GM12874 (cell line): ENCODE measurements around the gene CIB1.

Source experiments
- TF ChIP-seq, protein P1 (sequence below): IDR thresholded peaks from 2 replicates; pipeline ENCODE4 v1.5.1; 2011; ENCODE audit warnings: low read depth, mild to moderate bottlenecking, control low read depth, low read length, moderate library complexity; ENCODE audit not compliant: insufficient read depth

CIB1 gene

DNA sequence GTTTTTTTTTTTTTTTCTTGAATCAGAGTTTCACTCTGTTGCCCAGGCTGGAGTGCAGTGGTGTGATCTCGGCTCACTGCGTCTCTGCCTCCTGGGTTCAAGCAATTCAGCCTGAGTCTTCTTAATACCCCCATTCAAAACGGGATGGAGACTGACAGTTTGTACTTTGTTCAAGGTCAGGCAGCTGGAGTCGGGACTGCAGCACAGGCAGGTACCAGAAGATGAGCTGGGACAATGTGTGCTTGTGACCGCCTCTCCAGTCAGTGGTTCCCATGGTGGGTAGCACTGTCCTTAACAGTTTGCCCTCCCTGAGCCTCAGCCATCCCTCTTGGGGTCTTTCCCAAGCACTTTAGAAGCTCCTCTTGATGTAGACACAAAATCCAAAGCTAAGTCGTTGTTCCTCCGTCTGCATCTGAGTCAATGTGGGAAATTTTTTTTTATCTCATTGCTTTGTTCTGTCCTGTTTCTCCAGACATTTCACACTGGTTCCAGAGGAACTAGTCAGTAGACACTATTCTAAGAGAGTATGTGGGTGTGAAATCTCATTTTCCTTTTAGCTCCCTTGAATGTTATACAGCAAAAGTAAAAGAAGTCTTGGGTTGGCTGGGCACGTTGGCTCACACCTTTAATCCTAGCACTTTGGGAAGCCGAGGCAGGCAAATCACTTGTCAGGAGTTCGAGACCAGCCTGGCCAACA, 10.3 kb upstream of the CIB1 start:
- TF ChIP-seq, protein P1, sequence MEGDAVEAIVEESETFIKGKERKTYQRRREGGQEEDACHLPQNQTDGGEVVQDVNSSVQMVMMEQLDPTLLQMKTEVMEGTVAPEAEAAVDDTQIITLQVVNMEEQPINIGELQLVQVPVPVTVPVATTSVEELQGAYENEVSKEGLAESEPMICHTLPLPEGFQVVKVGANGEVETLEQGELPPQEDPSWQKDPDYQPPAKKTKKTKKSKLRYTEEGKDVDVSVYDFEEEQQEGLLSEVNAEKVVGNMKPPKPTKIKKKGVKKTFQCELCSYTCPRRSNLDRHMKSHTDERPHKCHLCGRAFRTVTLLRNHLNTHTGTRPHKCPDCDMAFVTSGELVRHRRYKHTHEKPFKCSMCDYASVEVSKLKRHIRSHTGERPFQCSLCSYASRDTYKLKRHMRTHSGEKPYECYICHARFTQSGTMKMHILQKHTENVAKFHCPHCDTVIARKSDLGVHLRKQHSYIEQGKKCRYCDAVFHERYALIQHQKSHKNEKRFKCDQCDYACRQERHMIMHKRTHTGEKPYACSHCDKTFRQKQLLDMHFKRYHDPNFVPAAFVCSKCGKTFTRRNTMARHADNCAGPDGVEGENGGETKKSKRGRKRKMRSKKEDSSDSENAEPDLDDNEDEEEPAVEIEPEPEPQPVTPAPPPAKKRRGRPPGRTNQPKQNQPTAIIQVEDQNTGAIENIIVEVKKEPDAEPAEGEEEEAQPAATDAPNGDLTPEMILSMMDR = no peak

DNA sequence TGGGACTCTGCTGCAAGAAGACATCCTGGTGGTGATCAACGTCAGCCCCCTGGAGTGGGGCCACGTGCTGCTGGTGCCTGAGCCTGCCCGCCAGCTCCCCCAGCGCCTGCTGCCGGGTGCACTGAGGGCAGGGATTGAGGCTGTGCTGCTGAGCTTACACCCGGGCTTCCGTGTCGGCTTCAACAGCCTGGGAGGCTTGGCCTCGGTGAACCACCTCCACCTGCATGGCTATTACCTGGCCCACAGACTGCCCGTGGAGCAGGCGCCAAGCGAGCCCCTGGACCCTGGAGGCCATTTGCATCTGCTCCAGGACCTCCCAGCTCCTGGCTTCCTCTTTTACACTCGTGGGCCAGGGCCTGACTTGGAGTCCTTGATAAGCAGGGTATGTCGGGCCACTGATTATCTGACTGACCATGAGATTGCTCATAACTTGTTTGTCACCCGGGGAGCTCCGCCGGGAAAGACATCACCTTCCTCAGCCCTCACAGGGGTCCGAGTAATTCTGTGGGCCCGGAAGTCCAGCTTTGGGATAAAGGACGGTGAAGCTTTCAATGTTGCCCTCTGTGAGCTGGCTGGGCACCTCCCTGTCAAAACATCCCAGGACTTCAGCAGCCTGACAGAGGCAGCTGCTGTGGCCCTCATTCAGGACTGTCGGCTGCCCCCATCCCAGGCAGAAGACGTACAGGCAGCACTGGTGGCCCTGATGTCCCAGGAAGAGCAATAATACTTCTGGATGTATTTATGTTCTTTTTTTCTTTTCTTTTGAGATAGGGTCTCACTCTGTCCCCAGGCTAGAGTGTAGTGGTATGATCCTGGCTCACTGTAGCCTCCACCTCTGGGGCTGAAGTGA, 7.8 kb upstream of the CIB1 start:
- TF ChIP-seq, protein P1 = no peak

DNA sequence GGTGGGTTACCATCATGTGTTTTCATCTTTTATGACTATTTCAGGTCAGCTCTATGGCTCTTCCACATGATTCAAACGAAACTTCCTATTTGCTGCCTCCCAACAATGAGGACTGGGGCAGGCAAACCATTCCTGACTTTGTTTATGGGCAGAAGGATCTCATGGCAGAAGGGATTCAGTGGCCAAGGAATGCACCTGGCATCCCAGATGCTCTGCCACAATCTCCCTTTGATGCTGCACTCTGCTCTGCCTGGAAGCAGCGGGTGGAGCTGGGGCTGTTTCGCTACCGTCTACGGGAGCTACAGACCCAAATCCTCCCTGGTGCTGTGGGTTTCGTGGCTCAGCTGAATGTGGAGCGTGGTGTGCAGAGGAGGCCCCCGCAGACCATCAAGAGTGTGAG, 7.1 kb upstream of the CIB1 start:
- TF ChIP-seq, protein P1 = no peak

DNA sequence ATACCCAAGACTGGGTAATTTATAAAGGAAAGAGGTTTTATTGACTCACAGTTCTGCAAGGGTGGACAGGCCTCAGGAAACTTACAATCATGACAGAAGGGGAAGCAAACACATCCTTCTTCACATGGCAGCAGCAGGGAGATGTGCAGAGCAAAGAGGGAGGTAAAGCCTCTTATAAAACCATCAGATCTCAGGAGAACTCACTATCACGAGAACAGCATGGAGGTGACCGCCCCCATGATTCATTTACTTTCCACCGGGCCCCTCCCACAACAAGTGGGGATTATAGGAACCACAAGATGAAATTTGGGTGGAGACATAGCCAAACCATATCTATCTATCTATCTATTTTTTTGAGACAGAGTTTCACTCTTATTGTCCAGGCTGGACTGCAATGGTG, 5.6 kb upstream of the CIB1 start:
- TF ChIP-seq, protein P1 = no peak

DNA sequence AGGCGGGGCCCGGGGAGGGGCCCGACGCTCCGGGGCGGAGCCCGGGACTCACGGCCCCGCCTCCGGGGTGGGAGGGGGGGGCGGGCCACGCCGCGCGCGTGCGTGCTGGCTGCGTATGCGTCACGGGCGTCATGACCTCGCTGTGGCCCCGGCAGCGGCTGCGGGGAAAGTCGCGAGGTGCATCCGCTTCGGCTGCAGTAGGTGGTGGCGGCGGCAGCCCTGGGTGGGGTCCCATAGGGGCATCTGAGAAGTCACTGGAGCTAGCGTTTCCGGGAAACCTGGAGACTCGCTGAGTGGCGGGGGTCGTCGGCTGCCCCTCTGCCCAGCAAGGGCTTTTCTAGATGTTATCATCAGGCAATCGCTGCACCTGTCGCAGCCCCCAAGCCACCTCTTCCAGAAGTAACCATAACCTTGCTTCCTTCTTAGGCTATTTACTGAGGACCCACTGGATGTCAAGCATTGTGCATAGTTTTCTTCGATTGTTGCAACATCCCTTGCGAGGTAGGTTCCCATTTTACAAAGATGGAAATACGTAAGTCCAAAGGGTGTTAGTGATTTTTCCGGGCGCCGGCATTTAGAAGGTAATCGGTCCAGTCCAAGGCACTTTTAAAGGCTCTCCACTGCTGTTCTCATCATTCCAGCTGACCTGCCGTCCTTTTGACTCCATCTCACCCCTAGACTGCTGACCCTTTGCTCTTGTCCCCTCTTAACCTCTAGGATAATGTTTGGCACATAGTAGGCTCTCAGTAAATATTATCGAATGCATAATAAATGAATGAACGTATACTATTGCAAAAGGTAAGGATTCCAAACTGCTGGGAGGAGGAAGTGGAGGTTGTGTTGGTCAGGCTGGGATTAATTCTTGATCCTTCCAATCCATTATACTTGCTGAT, 601 bp upstream of the CIB1 start, which contains the start of gene GDPGP1:
GDPGP1 (plus strand) TSS at position 114 of the 893 bp plus-strand sequence. CDS start 6,700 bp downstream, outside the sequence.
- TF ChIP-seq, protein P1 = no peak

DNA sequence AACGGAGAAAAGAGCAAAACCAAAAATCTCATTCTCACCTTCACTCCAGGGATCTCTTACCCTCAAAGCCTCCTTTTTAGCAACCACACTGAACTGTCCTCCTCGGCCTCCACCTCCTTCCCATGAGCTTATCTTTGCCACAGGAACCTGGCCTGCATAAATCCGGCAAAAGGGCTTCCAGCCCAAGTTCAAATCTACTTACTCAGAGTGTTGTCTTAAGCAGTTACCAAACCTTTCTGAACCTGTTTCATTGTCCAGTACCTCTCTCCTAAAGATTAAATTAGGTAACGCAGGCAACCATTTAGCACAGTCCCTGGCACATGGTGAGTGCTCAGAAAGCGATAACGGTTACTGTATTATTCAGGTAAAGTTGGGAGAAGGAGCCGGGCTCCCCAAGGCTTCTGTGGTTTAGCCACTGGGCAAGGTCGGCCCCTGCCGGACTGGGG, 777 bp downstream of the CIB1 start:
- TF ChIP-seq, protein P1 = peak; percentile 47
